ENCODE results near the gene AKAP3. TPM values are rescaled to one million over a fixed set of nuclear protein-coding genes. Genes with fewer than 3 reads are reported as not detected.

AKAP3 gene
- total and polyA plus RNA-seq, 2 donors (not counting 3 experiments of a cell fraction or from before 2014, with no cell fraction given) = 0.18 to 0.62 TPM

GRCh38 chr12:4648104-4648500 lies 749 bp downstream of the AKAP3 start:
- Histone ChIP-seq H3K36me3 (ENCODE audit: control insufficient read depth in 2 of 2, extremely low read depth in 1 of 2, insufficient read depth in 2 of 2, low read length in 2 of 2) (no peaks in the 10 kb centered on the region), H3K4me2 (ENCODE audit: insufficient read depth, low read length) (peak overlapping the region; percentile 92), H2AFZ (ENCODE audit: low read depth, low read length) (peak overlapping the region; percentile 97), H4K20me1 (replicated peaks; ENCODE audit: control insufficient read depth, extremely low read depth, insufficient read depth, low read length) (peaks cover 2% of the 10 kb centered on the region), H3K9ac (replicated peaks; ENCODE audit: extremely low read depth, insufficient read depth, low read length) (peak overlapping the region; percentile 97), H3K4me1 (ENCODE audit: control insufficient read depth, extremely low read depth, insufficient read depth, low read length) (peaks cover 16% of the 10 kb centered on the region), H3K27me3 (ENCODE audit: control insufficient read depth in 2 of 2, insufficient read depth in 2 of 2, low read length in 2 of 2) (peaks cover 0 to 2% of the 10 kb centered on the region in 2 experiments), H3K79me2 (ENCODE audit: control insufficient read depth, insufficient read depth, low read length) (peaks cover 39% of the 10 kb centered on the region), H3K9me3 (replicated peaks; ENCODE audit: control insufficient read depth, insufficient read depth, low read length) (no peaks in the 10 kb centered on the region), H3K27ac (ENCODE audit: insufficient read depth, low read depth, low read length) (peak overlapping the region; percentile 79), H3K9me1 (replicated peaks; ENCODE audit: control insufficient read depth, extremely low read depth, insufficient read depth, low read length) (no peaks in the 10 kb centered on the region), H3K4me3 (replicated peaks in 1 of 3; ENCODE audit: insufficient read depth in 1 of 3, low read depth in 1 of 3, low read length in 3 of 3) (peak overlapping the region; percentile 58 to 97 (median 96))
- no peak for TF ChIP-seq CTCF (IDR thresholded peaks at IDR 0.05; ENCODE audit: extremely low read depth in 1 of 2, insufficient read depth in 1 of 2, low read depth in 1 of 2, low read length in 2 of 2)
- TF ChIP-seq MAX (IDR thresholded peaks at IDR 0.05; ENCODE audit: insufficient read depth, insufficient read length) = no peak
- POLR2A ChIA-PET = no interaction called here
- intact Hi-C loops (cut with micrococcal nuclease) (loop anchor here (1.0 kb wide), 1 partner anchor 110 kb away; the partner anchor contains the start of gene RAD51AP1), dilution Hi-C loops (cut with MboI; ENCODE audit: extremely low pct_ligation_motif_present, low sequenced_read_pairs) (loop anchor here (10.0 kb wide), 1 partner anchor 97 kb away; no protein-coding TSS in a partner anchor)
- BruUV-seq (replicated peaks) = no TSS peak
- no peak for DNase-seq (ENCODE audit: low read depth, low spot score)
- CTCF ChIA-PET = interaction anchor here (0.8 to 1.7 kb wide), 6 partner anchors 8 to 86 kb away, joined by 3 to 12 read pairs (median 4); partner anchors contain the start of gene DYRK4
- no peak for FAIRE-seq

GRCh38 chr12:4645023-4645422 lies 3.8 kb downstream of the AKAP3 start:
- H2AFZ ChIP-seq (ENCODE audit: low read depth, low read length) = no peak overlapping the region
- no peak overlapping the region for H3K4me2 ChIP-seq (ENCODE audit: insufficient read depth, low read length)
- ChIA-PET POLR2A (no interaction called here), CTCF (interaction anchor here (0.8 kb wide), 1 partner anchor 41 kb away, joined by 3 read pairs; no protein-coding TSS in a partner anchor)
- H3K4me1 ChIP-seq (ENCODE audit: control insufficient read depth, extremely low read depth, insufficient read depth, low read length) = peaks cover 10% of the 10 kb centered on the region
- H3K9me3 ChIP-seq (replicated peaks; ENCODE audit: control insufficient read depth, insufficient read depth, low read length) = no peaks in the 10 kb centered on the region
- H3K4me3 ChIP-seq (replicated peaks in 1 of 3; ENCODE audit: insufficient read depth in 1 of 3, low read depth in 1 of 3, low read length in 3 of 3) = no peak overlapping the region
- no peak overlapping the region for H3K27ac ChIP-seq (ENCODE audit: insufficient read depth, low read depth, low read length)
- H3K27me3 ChIP-seq (ENCODE audit: control insufficient read depth in 2 of 2, insufficient read depth in 2 of 2, low read length in 2 of 2) = peaks cover 0 to 2% of the 10 kb centered on the region in 2 experiments
- no peak overlapping the region for H3K9ac ChIP-seq (replicated peaks; ENCODE audit: extremely low read depth, insufficient read depth, low read length)
- no peaks in the 10 kb centered on the region for H4K20me1 ChIP-seq (replicated peaks; ENCODE audit: control insufficient read depth, extremely low read depth, insufficient read depth, low read length)
- no TSS peak for BruUV-seq (replicated peaks)
- H3K9me1 ChIP-seq (replicated peaks; ENCODE audit: control insufficient read depth, extremely low read depth, insufficient read depth, low read length) = no peaks in the 10 kb centered on the region
- dilution Hi-C loops (cut with MboI; ENCODE audit: extremely low pct_ligation_motif_present, low sequenced_read_pairs) = loop anchor here (10.0 kb wide), 1 partner anchor 100 kb away; no protein-coding TSS in a partner anchor
- TF ChIP-seq EZH2 (IDR thresholded peaks at IDR 0.05; ENCODE audit: borderline replicate concordance, low read depth, low read length, severe bottlenecking) = no peak
- TF ChIP-seq JUN (IDR thresholded peaks at IDR 0.05; ENCODE audit: borderline replicate concordance, insufficient read depth, insufficient read length, low read depth) = no peak
- TF ChIP-seq POLR2AphosphoS5 (IDR thresholded peaks at IDR 0.05; ENCODE audit: insufficient read depth, low read depth, low read length) = no peak
- TF ChIP-seq MAX (IDR thresholded peaks at IDR 0.05; ENCODE audit: insufficient read depth, insufficient read length) = no peak
- no peak for TF ChIP-seq POLR2A (IDR thresholded peaks at IDR 0.05; ENCODE audit: low read depth, low read length)
- TF ChIP-seq FOS (IDR thresholded peaks at IDR 0.05; ENCODE audit: borderline replicate concordance, insufficient read depth, low read length) = no peak
- no peak for TF ChIP-seq MYC (IDR thresholded peaks at IDR 0.05; ENCODE audit: low read depth, low read length)
- TF ChIP-seq GATA2 (IDR thresholded peaks at IDR 0.05; ENCODE audit: insufficient read depth, insufficient read length, low read depth, low read length) = no peak
- no peak for TF ChIP-seq CTCF (IDR thresholded peaks at IDR 0.05; ENCODE audit: extremely low read depth in 1 of 2, insufficient read depth in 1 of 2, low read depth in 1 of 2, low read length in 2 of 2)
- FAIRE-seq (no peak), DNase-seq (ENCODE audit: low read depth, low spot score) (no peak)
- no peaks in the 10 kb centered on the region for H3K36me3 ChIP-seq (ENCODE audit: control insufficient read depth in 2 of 2, extremely low read depth in 1 of 2, insufficient read depth in 2 of 2, low read length in 2 of 2)
- H3K79me2 ChIP-seq (ENCODE audit: control insufficient read depth, insufficient read depth, low read length) = peaks cover 11% of the 10 kb centered on the region
- intact Hi-C loops (cut with micrococcal nuclease) = no loop called here
